Activated T-helper 1 cell treated with anti-CD3 and anti-CD28 coated beads, Interleukin-2, amount 50 U/mL, for 16 hours (primary cell): Measurements from ENCODE around the gene MAPK1.
"Not testable (repeated sequence)": the region's sequence is repeated elsewhere in the genome, so short reads cannot be mapped to it uniquely, and the experiment has no call there.

ENCODE experiments used
- DNase-seq, 2 donors: peaks; one replicate each; pipeline ENCODE4 v3.0.0-alpha.2; 2020; ENCODE audit warnings: low read depth in 1 of 2, low spot score in 1 of 2

Gene MAPK1

GRCh38 chr22:21849489-21849888 is 18.0 kb downstream of the MAPK1 start:
- no peak for DNase-seq

- not testable (repeated sequence) for DNase-seq
Observed at GRCh38 chr22:21848057-21848456, 19.4 kb downstream of the MAPK1 start.

DNA sequence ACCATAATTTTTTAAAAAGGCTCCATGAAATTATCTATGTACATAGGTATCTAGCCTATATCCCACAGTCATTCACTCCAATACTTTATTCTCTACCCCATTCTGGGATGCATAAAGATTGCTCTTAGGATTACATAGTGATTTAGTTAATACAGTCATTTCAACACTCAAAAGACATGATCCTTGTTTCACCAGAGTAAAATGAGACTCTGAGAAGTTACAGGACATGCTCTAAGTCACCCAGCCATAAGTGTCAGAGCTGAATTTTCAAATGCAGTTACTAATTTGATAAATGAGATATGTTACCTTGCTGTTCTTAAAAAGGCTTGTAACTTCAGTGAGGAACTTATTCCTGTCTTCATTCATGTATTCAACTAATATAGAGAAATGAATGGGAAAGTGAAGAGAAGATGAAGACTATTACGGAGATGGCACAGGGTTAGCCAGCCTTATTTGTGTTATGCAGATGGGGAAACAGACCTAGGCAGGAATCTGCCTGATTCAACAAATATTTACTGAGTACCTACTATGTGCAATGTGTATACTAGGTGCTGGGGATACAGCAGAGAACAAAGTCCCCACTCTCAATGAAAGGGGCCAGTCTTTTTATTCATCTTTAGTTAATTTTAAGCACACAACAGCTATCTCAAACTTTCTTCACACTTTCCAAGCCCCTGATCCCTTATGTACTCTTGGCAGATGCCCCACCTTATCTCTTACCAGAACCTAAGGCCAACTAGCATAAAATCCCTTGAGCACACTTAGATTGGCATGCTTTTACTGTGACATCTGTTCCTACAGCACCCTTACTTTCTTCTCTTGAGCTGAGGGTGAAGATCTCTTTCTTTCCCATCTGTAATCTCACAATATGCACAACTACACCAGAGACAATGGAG is 21.6 kb downstream of the MAPK1 start:
- no peak for DNase-seq

DNA sequence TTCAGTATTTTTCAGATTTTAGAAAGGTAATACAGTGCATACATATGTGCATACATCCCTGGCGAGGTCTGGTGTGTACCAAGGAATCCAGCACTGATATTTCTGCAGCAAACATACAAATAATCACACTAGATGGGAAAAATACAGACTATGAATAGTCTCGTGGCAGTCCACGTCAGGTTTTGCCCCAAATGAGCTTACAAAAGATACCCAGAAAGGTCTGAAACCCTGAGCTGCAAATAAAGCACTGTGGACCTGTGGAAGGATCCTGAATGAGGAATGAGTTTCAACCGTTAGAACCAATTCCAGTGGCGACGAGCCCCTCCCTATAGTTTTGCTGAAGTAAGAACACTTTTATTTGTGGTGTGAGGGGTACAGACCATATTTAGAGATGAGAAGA is 24.5 kb downstream of the MAPK1 start:
- DNase-seq, result no peak

DNA sequence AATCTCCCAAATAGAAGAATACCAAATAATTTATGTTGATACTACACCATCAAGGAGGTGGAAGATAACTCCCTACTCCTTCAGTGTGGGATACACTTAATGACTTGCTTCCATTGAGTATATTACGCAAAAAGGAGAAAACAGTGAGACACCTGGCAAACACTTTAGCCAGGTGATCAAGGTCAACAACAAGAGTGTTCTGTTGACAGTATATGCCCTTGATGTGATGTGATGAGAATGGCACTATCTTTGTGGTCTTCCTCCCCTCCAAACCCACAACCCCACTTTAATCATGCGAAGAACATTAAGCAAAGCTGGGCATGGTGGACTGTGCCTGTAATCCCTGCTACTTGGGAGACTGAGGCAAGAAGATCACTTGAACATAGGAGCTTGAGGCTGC is 26.0 kb downstream of the MAPK1 start:
- no peak for DNase-seq

DNA sequence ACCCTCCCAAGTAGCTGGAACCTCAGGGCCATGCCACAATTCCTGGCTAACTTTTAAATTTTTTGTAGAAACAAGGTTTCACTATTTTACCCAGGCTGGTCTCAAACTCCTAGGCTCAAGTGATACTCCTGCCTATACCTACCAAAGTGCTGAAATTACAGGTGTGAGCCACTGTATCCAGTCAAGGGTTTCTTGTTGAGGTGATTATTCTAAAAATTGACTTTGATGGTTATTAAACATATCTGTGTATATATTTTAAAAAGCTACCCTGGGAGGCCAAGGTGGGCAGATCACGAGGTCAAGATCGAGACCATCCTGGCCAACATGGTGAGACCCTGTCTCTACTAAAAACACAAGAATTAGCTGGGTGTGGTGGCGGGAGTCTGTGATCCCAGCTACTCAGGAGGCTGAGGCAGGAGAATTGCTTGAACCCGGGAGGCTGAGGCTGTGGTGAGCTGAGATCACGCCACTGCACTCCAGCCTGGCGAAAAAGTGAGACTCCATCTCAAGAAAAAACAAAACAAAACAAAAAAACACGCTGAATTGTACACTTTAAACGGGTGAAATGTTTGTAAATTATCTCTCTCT is 27.1 kb downstream of the MAPK1 start:
- no peak for DNase-seq

DNA sequence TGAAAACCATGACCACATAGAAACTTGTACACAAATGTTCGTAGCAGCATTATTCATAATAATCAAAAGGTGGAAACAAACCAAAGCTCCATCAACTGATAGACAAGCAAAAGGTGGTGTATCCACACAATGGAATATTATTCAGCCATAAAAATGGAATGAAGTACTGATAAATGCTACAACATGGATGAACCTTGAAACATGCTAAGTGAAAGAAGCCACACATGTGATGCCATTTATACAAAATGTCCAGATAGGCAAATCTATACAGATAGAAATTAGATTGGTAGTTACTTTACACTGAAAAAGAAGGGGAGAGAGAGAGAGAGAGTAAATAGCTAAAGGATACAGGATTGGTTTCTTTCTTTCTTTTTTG is 27.7 kb downstream of the MAPK1 start:
- no peak for DNase-seq

GRCh38 chr22:21839104-21839764 is 28.2 kb downstream of the MAPK1 start:
- DNase-seq, result not testable (repeated sequence)

DNA sequence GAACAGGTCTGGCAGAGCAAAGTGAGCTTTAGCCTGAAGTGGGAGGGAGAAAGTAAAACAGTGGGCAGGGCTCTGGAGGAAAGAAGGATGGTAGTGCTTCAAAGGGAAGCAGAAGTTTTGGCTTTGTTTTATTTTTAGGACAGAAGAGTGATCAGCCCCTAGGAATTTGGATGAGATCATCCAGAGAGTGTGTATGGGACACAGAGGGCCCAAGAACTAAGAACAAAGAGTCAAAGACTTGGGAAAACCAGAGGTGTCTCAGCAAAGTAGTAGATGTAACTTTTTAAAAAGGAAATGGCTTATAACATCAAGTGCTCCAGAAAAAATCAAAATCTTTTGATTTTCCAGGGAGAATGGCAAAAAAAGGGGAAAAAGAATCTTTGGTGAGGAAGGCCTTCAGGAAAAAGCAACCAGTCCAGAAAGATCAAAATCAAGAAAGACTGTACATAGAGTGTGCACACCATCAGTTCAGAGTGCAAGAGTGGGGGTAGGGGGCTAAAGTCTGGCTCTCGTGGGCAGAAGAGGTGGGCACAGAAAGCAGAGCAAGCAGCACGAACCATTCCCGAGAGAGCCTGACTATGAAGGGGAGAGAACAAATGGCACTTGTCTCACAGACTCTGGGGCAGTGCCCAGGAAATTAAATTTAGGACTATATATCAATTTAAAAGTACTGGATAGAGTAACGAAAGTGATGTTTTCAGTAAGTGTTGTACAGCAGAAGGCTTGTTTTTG is 30.0 kb downstream of the MAPK1 start:
- no peak for DNase-seq

DNA sequence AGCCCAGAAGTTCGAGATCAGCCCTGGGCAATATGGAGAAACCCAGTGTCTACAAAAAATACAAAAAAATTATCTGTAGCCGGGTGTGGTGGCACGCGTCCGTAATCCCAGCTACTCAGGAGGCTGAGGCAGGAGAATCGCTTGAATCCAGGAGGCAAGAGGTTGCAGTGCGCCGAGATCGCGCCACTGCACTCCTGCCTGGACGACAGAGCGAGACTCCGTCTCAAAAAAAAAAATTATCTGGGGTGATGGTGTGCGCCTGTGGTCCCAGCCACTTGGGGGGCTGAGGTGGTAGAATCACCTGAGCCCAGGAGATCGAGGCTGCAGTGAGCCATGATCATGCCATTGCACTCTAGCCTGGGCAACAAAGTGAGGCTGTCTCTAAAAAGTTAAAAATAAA is 31.0 kb downstream of the MAPK1 start:
- not testable (repeated sequence) for DNase-seq

GRCh38 chr22:21835378-21835777 is 32.1 kb downstream of the MAPK1 start:
- no peak for DNase-seq

DNA sequence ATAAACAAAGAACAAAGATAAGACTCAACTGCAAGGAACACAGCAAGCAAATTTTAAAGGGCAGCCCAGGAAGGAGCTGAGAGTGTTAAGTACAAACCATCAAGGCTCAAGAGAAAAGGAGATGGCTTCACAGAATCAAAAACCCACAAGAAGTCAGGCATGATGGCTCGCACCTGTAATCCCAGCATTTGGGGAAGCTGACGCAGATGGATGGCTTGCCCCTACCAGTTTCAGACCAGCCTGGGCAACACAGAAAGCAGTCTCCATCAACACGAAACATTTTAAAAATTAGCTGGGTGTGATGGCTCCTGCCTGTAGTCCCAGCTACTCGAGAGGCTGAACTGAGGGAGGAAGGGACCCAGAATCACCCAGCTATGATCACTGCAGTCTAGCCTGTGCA is 32.6 kb downstream of the MAPK1 start:
- no peak for DNase-seq

DNA sequence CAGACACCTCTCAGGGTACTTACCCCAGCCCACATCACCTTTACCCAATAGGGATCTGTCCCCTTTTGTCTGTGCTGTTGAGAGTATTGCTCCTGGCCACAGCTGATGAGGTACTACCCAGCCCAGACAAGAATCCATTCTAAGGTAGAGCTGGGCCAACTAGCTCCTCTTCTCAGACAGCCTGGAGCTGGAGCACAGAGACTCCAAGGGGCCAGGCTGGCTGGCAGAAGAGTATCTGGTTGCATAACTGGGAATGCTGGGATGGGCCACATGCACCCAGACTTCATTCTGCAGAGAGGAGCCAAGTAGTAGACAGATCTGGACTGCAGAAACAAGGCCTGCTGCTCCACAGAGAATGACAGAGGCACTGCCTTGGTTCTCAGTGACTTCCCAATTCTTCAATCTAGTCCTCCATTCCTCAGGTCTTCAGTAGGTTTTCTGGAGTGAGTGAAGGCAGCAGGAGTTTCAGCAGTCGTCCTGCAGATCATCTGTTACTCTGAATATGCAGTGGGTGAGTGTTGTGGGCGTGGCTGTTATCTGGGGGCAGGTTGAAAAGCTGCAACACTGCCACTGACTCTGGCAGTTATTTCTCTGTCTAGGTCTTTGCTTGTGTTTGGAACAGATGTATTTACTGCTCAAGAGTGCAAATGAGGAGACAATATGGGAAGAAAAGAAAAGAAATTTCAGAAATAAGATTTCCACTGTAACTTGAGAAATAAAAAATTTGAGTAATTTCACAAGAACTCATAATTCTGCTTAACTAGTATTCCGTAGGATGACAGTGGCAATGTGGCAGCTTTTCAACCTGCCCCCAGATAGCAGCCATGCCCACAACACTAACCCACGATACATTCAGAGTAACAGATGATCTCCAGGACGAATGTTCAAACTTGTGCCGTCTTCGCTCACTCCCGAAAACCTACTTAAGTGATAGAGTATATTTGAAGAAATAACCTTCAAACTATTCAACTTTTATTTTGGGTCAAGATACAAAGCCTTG is 34.9 kb downstream of the MAPK1 start:
- no peak for DNase-seq

GRCh38 chr22:21829523-21829922 is 37.9 kb downstream of the MAPK1 start:
- no peak for DNase-seq

- DNase-seq, result no peak
Observed at GRCh38 chr22:21828268-21828638, 39.2 kb downstream of the MAPK1 start.

GRCh38 chr22:21827628-21828267 is 39.7 kb downstream of the MAPK1 start:
- DNase-seq, result no peak

GRCh38 chr22:21826204-21826603 is 41.2 kb downstream of the MAPK1 start:
- no peak for DNase-seq

DNA sequence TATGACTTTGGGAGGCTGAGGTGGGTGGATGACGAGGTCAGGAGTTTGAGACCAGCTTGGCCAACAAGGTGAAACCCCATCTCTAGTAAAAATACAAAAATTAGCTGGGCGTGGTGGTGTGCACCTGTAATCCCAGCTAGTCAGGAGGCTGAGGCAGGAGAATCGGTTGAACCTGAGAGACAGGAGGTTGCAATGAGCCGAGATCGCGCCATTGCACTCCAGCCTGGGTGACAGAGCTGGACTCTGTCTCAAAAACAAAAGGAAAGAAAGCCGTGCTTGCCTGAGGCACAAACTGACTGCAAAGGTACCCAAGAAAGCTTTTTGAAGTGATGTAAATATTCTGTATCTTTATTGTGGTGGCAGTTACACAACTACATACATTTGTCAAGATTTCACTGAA is 42.5 kb downstream of the MAPK1 start:
- DNase-seq, result not testable (repeated sequence)

DNA sequence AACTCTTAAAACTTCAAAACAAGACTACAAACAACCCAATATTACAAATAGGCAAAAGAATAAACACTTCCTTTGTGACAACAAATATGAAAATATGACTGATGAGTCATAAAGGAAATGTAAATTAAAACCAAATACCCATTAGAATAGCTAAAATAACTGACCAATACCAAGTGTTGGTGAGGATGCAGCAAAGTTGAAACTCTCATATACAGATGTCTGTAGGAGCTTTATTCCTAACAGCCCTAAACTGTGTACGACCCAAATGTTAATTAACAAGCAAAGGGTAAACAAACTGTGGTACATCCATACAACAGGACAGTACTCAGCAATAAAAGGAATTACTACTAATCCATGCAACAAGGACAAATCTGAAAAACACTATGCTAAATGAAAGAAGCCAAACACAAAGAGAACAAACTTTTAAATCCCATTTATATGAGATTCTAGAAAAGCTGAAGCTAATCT is 43.0 kb downstream of the MAPK1 start:
- no peak for DNase-seq
